Smooth muscle cell (in vitro differentiated cells): ENCODE results near the gene ACVR1B. TPM values are rescaled to one million over a fixed set of nuclear protein-coding genes. Genes with fewer than 3 reads are reported as not detected.
A peak's percentile ranks its signal among the peaks of the same experiment; 100 is the strongest.

Experiments
- DNase-seq: peaks from one replicate; lab custom pipeline; 2025; ENCODE audit not compliant: unreplicated experiment; lab: John Stamatoyannopoulos, UW
- H2AFZ ChIP-seq: fragments of 200-600 bp; sonication (generic); 2 replicates; pipeline ENCODE4 v1.6.0; 2016; ENCODE audit warnings: antibody characterized with exemption, low read depth, mild to moderate bottlenecking
- H3F3A ChIP-seq: fragments of 200-600 bp; sonication (generic); 2 replicates; pipeline ENCODE4 v1.6.0; 2017; ENCODE audit warnings: antibody characterized with exemption, low read depth
- H3K27ac ChIP-seq: fragments of 200-600 bp; sonication (generic); 2 replicates; pipeline ENCODE4 v1.5.1; 2016; ENCODE audit warnings: low read depth, mild to moderate bottlenecking
- H3K27me3 ChIP-seq: fragments of 200-600 bp; sonication (generic); 2 replicates; pipeline ENCODE4 v1.6.1; 2016; ENCODE audit warnings: low read depth, mild to moderate bottlenecking
- H3K36me3 ChIP-seq: fragments of 200-600 bp; sonication (generic); 2 replicates; pipeline ENCODE4 v1.5.1; 2016; ENCODE audit warnings: low read depth
- H3K4me1 ChIP-seq: fragments of 200-600 bp; sonication (generic); 2 replicates; pipeline ENCODE4 v1.5.1; 2016; ENCODE audit warnings: low read depth
- H3K4me2 ChIP-seq: fragments of 200-600 bp; sonication (generic); 2 replicates; pipeline ENCODE4 v1.6.0; 2016; ENCODE audit warnings: mild to moderate bottlenecking
- H3K4me3 ChIP-seq: fragments of 200-600 bp; sonication (generic); 2 replicates; pipeline ENCODE4 v1.5.1; 2016; ENCODE audit warnings: mild to moderate bottlenecking
- H3K79me2 ChIP-seq: fragments of 200-600 bp; sonication (generic); 2 replicates; pipeline ENCODE4 v1.6.0; 2016; ENCODE audit warnings: low read depth, mild to moderate bottlenecking
- H3K9ac ChIP-seq: fragments of 200-600 bp; sonication (generic); 2 replicates; pipeline ENCODE4 v1.6.0; 2016; ENCODE audit warnings: low read depth
- H3K9me3 ChIP-seq: fragments of 200-600 bp; sonication (generic); replicated peaks from 2 replicates; pipeline ENCODE4 v1.5.1; 2016; ENCODE audit warnings: low read depth
- H4K20me1 ChIP-seq: fragments of 200-600 bp; sonication (generic); 2 replicates; pipeline ENCODE4 v1.6.0; 2016; ENCODE audit warnings: low read depth
- CTCF ChIP-seq: fragments of 200-600 bp; sonication (generic); IDR thresholded peaks from 2 replicates; pipeline ENCODE4 v1.5.1; 2017; ENCODE audit warnings: borderline replicate concordance, mild to moderate bottlenecking, antibody characterized with exemption; ENCODE audit not compliant: insufficient read depth, poor library complexity, severe bottlenecking
- WGBS: methylation state at CpG from one replicate; pipeline ENCODE4 v1.1.7; 2016; ENCODE audit warnings: low lambda C conversion rate; 5-methylcytosine and 5-hydroxymethylcytosine counted together
- polyA plus RNA-seq: library from polyadenylated mRNA; unstranded; fragments of >200 nt; fragmentation: Nextera tagmentation; extraction: Ambion mirVana; gene quantifications from 2 replicates; pipeline ENCODE4 v1.2.1, GENCODE V29; 2016
- total RNA-seq: library from RNA; depleted of rRNA; stranded (reverse); fragments of >200 nt; gene quantifications from 2 replicates; pipeline ENCODE4 v1.2.3, GENCODE V29; 2014

The ACVR1B gene
- total and polyA plus RNA-seq, 2 experiments from 2014 or later = 1.9 to 4.0 TPM

DNA sequence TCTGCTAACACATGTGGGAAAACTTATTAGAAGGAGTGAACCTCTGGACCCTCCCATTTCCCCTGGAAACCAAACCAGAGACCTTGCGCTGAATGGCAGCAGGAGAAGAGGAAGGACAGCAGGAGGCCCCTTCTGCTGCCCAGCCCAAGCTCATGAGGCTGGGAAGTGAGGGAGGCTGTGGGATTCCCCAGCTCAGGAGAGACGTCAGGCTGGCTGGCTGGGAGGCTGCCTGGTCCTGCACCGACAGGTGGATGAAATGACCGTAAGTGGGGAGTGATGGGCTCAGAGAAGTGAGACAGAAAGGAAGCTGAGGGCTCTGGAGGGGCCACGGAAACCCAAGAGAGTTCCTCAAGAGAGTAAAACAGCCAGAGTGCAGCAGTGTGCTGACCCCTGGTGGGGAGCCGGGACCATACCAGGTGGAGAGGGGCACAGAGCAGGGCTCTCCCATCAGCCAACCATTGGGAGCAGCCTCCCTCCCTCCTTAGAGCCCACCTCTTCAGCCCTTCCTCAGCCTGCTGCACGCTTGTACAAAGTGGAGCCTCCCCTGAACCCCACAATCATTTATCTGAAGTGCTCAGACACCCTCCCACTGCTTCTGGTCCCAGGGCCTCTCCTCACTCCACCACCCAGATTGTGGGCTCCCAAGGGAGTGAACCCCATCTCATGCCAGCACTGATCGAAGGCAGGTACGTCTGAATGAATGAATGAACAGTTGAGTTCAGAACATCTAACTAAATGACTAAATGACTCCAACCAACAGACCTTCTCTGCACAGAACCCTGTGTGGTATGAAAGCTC, 69.2 kb downstream of the ACVR1B start:
- no peaks in the 10 kb centered on the region for H3F3A ChIP-seq
- no peak overlapping the region for H3K4me2 ChIP-seq
- H3K79me2 ChIP-seq = no peaks in the 10 kb centered on the region
- H3K27ac ChIP-seq = no peak overlapping the region
- no peak overlapping the region for H3K4me3 ChIP-seq
- no peaks in the 10 kb centered on the region for H4K20me1 ChIP-seq
- no peaks in the 10 kb centered on the region for H3K36me3 ChIP-seq
- no peaks in the 10 kb centered on the region for H3K4me1 ChIP-seq
- H3K9ac ChIP-seq = no peak overlapping the region
- no peaks in the 10 kb centered on the region for H3K9me3 ChIP-seq
- peak; percentile 11 for DNase-seq
- no peak overlapping the region for H2AFZ ChIP-seq
- TF ChIP-seq CTCF = peak; percentile 63
- WGBS = 31% methylated on average over 8 of the region's 9 CpGs
- H3K27me3 ChIP-seq = no peaks in the 10 kb centered on the region

GRCh38 chr12:52022841-52023181, 71.3 kb downstream of the ACVR1B start:
- Histone ChIP-seq H3K4me1 (no peaks in the 10 kb centered on the region), H3K4me2 (peak overlapping the region; percentile 87), H3K27ac (no peak overlapping the region), H3K27me3 (no peaks in the 10 kb centered on the region), H4K20me1 (no peaks in the 10 kb centered on the region), H3K4me3 (peak overlapping the region; percentile 47), H2AFZ (no peak overlapping the region), H3K9me3 (no peaks in the 10 kb centered on the region), H3K36me3 (no peaks in the 10 kb centered on the region), H3K79me2 (no peaks in the 10 kb centered on the region), H3F3A (no peaks in the 10 kb centered on the region), H3K9ac (no peak overlapping the region)
- 13% methylated on average over 12 of the region's 14 CpGs for WGBS
- no peak for DNase-seq
- TF ChIP-seq CTCF = no peak

GRCh38 chr12:52023182-52023975, 71.9 kb downstream of the ACVR1B start:
- Histone ChIP-seq H4K20me1 (no peaks in the 10 kb centered on the region), H3K9me3 (no peaks in the 10 kb centered on the region), H3K9ac (no peak overlapping the region), H3K4me3 (peak overlapping the region; percentile 47), H3K36me3 (no peaks in the 10 kb centered on the region), H2AFZ (peak overlapping the region; percentile 68), H3K4me1 (no peaks in the 10 kb centered on the region), H3K27me3 (no peaks in the 10 kb centered on the region), H3F3A (no peaks in the 10 kb centered on the region), H3K79me2 (no peaks in the 10 kb centered on the region), H3K27ac (no peak overlapping the region), H3K4me2 (peak overlapping the region; percentile 87)
- peak; percentile 98 for TF ChIP-seq CTCF
- 3% methylated on average over 28 of the region's 70 CpGs for WGBS
- peak; percentile 82 for DNase-seq
